WI38 (cell line): ENCODE data around the gene DUSP10.

Experiments
- H3K4me3 ChIP-seq: 2 replicates; pipeline ENCODE4 v1.5.1; 2011; ENCODE audit warnings: low read depth, mild to moderate bottlenecking, control low read depth, low read length
- CTCF ChIP-seq: IDR thresholded peaks from 2 replicates; pipeline ENCODE4 v1.5.1; 2012; ENCODE audit warnings: low read depth, mild to moderate bottlenecking, control low read depth, low read length

Gene DUSP10

DNA sequence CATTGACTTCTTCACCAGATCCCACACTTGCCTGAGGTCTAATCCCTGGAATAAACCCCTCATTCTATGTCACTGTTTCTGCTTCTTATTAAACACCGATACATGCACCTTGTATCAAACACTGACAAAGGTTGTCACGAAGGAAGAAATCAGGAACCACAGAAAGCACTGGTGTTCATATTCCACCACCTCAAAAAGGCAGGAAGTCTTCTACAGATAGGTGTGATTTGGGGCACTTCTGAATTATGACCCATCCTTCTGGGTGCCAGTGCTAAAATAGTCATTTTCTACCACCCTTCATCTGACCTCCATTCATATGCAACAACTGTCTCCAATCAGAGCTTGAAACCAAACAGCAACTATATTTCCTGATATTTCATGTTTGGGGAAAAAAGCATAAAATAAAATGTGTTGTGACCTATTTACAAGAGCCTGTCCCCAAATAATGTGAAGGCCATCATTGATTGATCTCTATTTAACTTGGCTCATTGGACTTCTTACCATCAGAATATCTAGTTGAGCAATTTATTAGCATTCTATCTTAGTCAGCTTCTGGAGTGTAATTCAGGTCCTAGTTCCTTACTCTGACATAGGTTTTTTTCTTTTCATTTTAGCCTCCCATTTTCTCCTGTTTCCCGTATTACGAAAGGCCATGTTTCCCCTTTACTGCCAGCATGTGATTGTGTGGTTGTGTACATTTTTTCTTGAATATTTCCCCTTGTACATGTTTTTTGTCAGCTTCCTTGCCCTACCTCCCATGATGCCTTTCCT is 43.1 kb downstream of the DUSP10 start:
- no peak overlapping the region for H3K4me3 ChIP-seq
- TF ChIP-seq CTCF: no peak

DNA sequence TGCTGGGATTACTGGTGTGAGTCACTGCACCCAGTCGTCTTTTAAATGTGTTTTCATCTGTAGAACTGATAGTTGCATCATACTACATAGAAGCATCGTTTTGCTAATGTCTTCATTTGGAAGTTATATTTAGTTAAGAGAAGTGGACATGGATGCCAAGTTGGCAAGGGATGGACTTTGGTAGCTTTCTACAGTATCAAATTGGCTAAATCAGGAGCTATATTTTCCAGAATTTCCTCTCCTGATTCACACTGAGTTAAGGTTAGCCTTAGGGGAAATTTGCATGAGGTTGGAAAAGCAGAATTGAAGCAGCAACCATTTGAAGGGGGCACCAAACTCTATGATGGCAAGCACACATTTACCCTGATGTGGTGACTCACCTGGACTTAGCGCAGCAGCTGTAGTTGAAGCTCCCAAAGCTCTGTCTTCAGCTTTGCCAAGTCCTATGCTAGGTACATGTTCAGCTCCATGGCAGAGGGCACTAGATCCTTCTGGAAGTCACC is 43.9 kb downstream of the DUSP10 start:
- TF ChIP-seq CTCF: no peak
- H3K4me3 ChIP-seq: no peak overlapping the region

GRCh38 chr1:221696718-221697461 is 45.0 kb downstream of the DUSP10 start:
- H3K4me3 ChIP-seq: no peak overlapping the region
- TF ChIP-seq CTCF: no peak

- TF ChIP-seq CTCF: no peak
- no peak overlapping the region for H3K4me3 ChIP-seq
Observed at GRCh38 chr1:221696027-221696426, 45.9 kb downstream of the DUSP10 start.

GRCh38 chr1:221695301-221695700 is 46.6 kb downstream of the DUSP10 start:
- no peak for TF ChIP-seq CTCF
- no peak overlapping the region for H3K4me3 ChIP-seq

DNA sequence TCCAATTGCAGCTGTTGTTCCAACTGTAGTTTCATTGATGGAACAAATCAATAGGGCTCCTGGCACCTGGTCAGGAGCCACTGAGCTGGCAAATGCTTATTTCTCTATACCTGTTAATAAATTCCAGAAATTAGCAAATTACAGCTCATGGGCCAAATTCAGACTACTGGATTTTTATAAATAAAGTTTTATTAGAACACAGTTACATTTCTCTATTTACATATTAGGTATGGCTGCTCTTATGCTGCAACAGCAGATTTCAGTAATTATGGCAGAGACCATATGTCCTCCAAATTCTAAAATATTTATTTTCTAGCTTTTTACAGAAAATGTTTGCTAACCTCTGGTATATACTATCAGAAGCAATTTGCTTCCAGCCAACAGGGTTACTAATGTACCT is 47.8 kb downstream of the DUSP10 start:
- TF ChIP-seq CTCF: no peak

GRCh38 chr1:221693087-221693486 is 48.8 kb downstream of the DUSP10 start:
- no peak for TF ChIP-seq CTCF

More for the DNA sequence above, 47.8 kb downstream of the DUSP10 start:
- no peak overlapping the region for H3K4me3 ChIP-seq

More at GRCh38 chr1:221693087-221693486, 48.8 kb downstream of the DUSP10 start:
- H3K4me3 ChIP-seq: no peak overlapping the region
